Measurements from ENCODE around the gene BLMH. TPM values are rescaled to one million over a fixed set of nuclear protein-coding genes. Genes with fewer than 3 reads are reported as not detected.
"Not testable (repeated sequence)": the region's sequence is repeated elsewhere in the genome, so short reads cannot be mapped to it uniquely, and the experiment has no call there.

Gene BLMH
- polyA plus RNA-seq, 4 donors: 79.8 to 90.9 (median 82.7) TPM

- DNase-seq (ENCODE audit: low read depth in 4 of 4, low spot score in 3 of 4): no peak
Observed at GRCh38 chr17:30232015-30232823, 59.5 kb downstream of the BLMH start.

GRCh38 chr17:30230596-30231125 is 61.1 kb downstream of the BLMH start:
- no peak for DNase-seq (ENCODE audit: low read depth in 4 of 4, low spot score in 3 of 4)

GRCh38 chr17:30230009-30230408 is 61.7 kb downstream of the BLMH start:
- DNase-seq (ENCODE audit: low read depth in 4 of 4, low spot score in 3 of 4): not testable (repeated sequence)

- DNase-seq (ENCODE audit: low read depth in 4 of 4, low spot score in 3 of 4): no peak
Observed at GRCh38 chr17:30229012-30229411, 62.7 kb downstream of the BLMH start.

GRCh38 chr17:30228011-30228410 is 63.7 kb downstream of the BLMH start:
- no peak for DNase-seq (ENCODE audit: low read depth in 4 of 4, low spot score in 3 of 4)

GRCh38 chr17:30226878-30227277 is 64.9 kb downstream of the BLMH start:
- DNase-seq (ENCODE audit: low read depth in 4 of 4, low spot score in 3 of 4): no peak

GRCh38 chr17:30225919-30226553 is 65.7 kb downstream of the BLMH start:
- DNase-seq (ENCODE audit: low read depth in 4 of 4, low spot score in 3 of 4): no peak

- no peak for DNase-seq (ENCODE audit: low read depth in 4 of 4, low spot score in 3 of 4)
Observed at GRCh38 chr17:30225112-30225511, 66.6 kb downstream of the BLMH start.

GRCh38 chr17:30224419-30224960 is 67.3 kb downstream of the BLMH start:
- no peak for DNase-seq (ENCODE audit: low read depth in 4 of 4, low spot score in 3 of 4)

GRCh38 chr17:30222721-30223175 is 69.0 kb downstream of the BLMH start:
- no peak for DNase-seq (ENCODE audit: low read depth in 4 of 4, low spot score in 3 of 4)

GRCh38 chr17:30222251-30222650 is 69.5 kb downstream of the BLMH start:
- no peak for DNase-seq (ENCODE audit: low read depth in 4 of 4, low spot score in 3 of 4)

GRCh38 chr17:30221346-30221745 is 70.4 kb downstream of the BLMH start:
- DNase-seq (ENCODE audit: low read depth in 4 of 4, low spot score in 3 of 4): no peak

- no peak for DNase-seq (ENCODE audit: low read depth in 4 of 4, low spot score in 3 of 4)
Observed at GRCh38 chr17:30220414-30220813, 71.3 kb downstream of the BLMH start.

- DNase-seq (ENCODE audit: low read depth in 4 of 4, low spot score in 3 of 4): no peak
Observed at GRCh38 chr17:30219833-30220232, 71.9 kb downstream of the BLMH start.

GRCh38 chr17:30219315-30219714 is 72.4 kb downstream of the BLMH start:
- DNase-seq (ENCODE audit: low read depth in 4 of 4, low spot score in 3 of 4): no peak

- no peak for DNase-seq (ENCODE audit: low read depth in 4 of 4, low spot score in 3 of 4)
Observed at GRCh38 chr17:30218799-30219198, 72.9 kb downstream of the BLMH start.

- no peak for DNase-seq (ENCODE audit: low read depth in 4 of 4, low spot score in 3 of 4)
Observed at GRCh38 chr17:30217746-30218245, 73.9 kb downstream of the BLMH start.

GRCh38 chr17:30217054-30217453 is 74.7 kb downstream of the BLMH start:
- DNase-seq (ENCODE audit: low read depth in 4 of 4, low spot score in 3 of 4): no peak

GRCh38 chr17:30212750-30213149 is 79.0 kb downstream of the BLMH start:
- DNase-seq (ENCODE audit: low read depth in 4 of 4, low spot score in 3 of 4): no peak

GRCh38 chr17:30211371-30211770 is 80.4 kb downstream of the BLMH start:
- DNase-seq (ENCODE audit: low read depth in 4 of 4, low spot score in 3 of 4): no peak

- no peak for DNase-seq (ENCODE audit: low read depth in 4 of 4, low spot score in 3 of 4)
Observed at GRCh38 chr17:30210901-30211300, 80.8 kb downstream of the BLMH start.
